GM23248 (cell line): ENCODE measurements around the gene ZCCHC24. TPM values are rescaled to one million over a fixed set of nuclear protein-coding genes. Genes with fewer than 3 reads are reported as not detected.

Experiments used
- DNase-seq: peaks from one replicate; pipeline ENCODE4 v3.0.0-alpha.2; 2015
- H2AFZ ChIP-seq: fragments of 200-600 bp; sonication (generic); 2 replicates; pipeline ENCODE4 v1.6.1; 2016; ENCODE audit warnings: antibody characterized with exemption
- H3F3A ChIP-seq: fragments of 200-600 bp; sonication (generic); 2 replicates; pipeline ENCODE4 v1.6.1; 2016; ENCODE audit warnings: mild to moderate bottlenecking, antibody characterized with exemption, mixed run types; ENCODE audit not compliant: insufficient read depth
- H3K27ac ChIP-seq: fragments of 200-600 bp; sonication (generic); 2 replicates; pipeline ENCODE4 v1.5.1; 2016; ENCODE audit warnings: mild to moderate bottlenecking
- H3K27me3 ChIP-seq: fragments of 200-600 bp; sonication (generic); replicated peaks from 2 replicates; pipeline ENCODE4 v1.6.1; 2016; ENCODE audit warnings: mild to moderate bottlenecking; ENCODE audit not compliant: insufficient read depth
- H3K36me3 ChIP-seq: fragments of 200-600 bp; sonication (generic); 2 replicates; pipeline ENCODE4 v1.6.1; 2016; ENCODE audit warnings: low read depth, mild to moderate bottlenecking
- H3K4me1 ChIP-seq: fragments of 200-600 bp; sonication (generic); 2 replicates; pipeline ENCODE4 v1.6.1; 2016; ENCODE audit warnings: mild to moderate bottlenecking; ENCODE audit not compliant: insufficient read depth
- H3K4me2 ChIP-seq: fragments of 200-600 bp; sonication (generic); one replicate; pipeline ENCODE4 v1.6.1; 2016; ENCODE audit warnings: mild to moderate bottlenecking; ENCODE audit not compliant: unreplicated experiment
- H3K4me3 ChIP-seq: fragments of 200-600 bp; sonication (generic); 2 replicates; pipeline ENCODE4 v1.5.1; 2016; ENCODE audit warnings: mild to moderate bottlenecking
- H3K79me2 ChIP-seq: fragments of 200-600 bp; sonication (generic); 2 replicates; pipeline ENCODE4 v1.6.1; 2016; ENCODE audit warnings: mild to moderate bottlenecking; ENCODE audit not compliant: insufficient read depth
- H3K9ac ChIP-seq: fragments of 200-600 bp; sonication (generic); 2 replicates; pipeline ENCODE4 v1.6.1; 2016; ENCODE audit warnings: mild to moderate bottlenecking
- H3K9me2 ChIP-seq: fragments of 200-600 bp; sonication (generic); 2 replicates; pipeline ENCODE4 v1.6.1; 2016; ENCODE audit warnings: mixed run types, mild to moderate bottlenecking, moderate library complexity; ENCODE audit not compliant: insufficient read depth
- H3K9me3 ChIP-seq: fragments of 200-600 bp; sonication (generic); one replicate; pipeline ENCODE4 v1.6.1; 2017; ENCODE audit warnings: low read depth
- H4K20me1 ChIP-seq: fragments of 200-600 bp; sonication (generic); 2 replicates; pipeline ENCODE4 v1.6.0; 2016; ENCODE audit not compliant: insufficient read depth
- EZH2 ChIP-seq: fragments of 200-600 bp; sonication (generic); IDR thresholded peaks from 2 replicates; pipeline ENCODE4 v1.6.1; 2018; ENCODE audit warnings: antibody characterized with exemption, mild to moderate bottlenecking; ENCODE audit not compliant: insufficient read depth, poor library complexity, severe bottlenecking
- EZH2phosphoT487 ChIP-seq: fragments of 200-600 bp; sonication (generic); IDR thresholded peaks from 2 replicates; pipeline ENCODE4 v1.6.1; 2018; ENCODE audit warnings: antibody characterized with exemption, moderate library complexity, mild to moderate bottlenecking, low read depth; ENCODE audit not compliant: insufficient read depth
- WGBS, 2 experiments: methylation state at CpG; one replicate each; pipeline ENCODE4 v1.1.6; 2015 to 2017; ENCODE audit warnings: low lambda C conversion rate in 2 of 2, low coverage in 1 of 2; ENCODE audit errors: missing lambda C conversion rate in 2 of 2; 5-methylcytosine and 5-hydroxymethylcytosine counted together
- in situ Hi-C: fragments of 300-500 bp; cut with MboI; formaldehyde crosslinking; loops from 2 replicates; pipeline ENCODE4 v1.15.0; 2020
- polyA plus RNA-seq: library from polyadenylated mRNA; unstranded; fragments of >200 nt; fragmentation: Nextera tagmentation; extraction: Ambion mirVana; gene quantifications from 2 replicates; pipeline ENCODE4 v1.2.1, GENCODE V29; 2016
- total RNA-seq: library from RNA; depleted of rRNA; stranded (reverse); fragments of >200 nt; shearing (Covaris generic); gene quantifications from 2 replicates; pipeline ENCODE4 v1.2.3, GENCODE V29; 2014

ZCCHC24 gene
- total and polyA plus RNA-seq, 2 experiments from 2014 or later: 29.3 to 30.3 TPM

DNA sequence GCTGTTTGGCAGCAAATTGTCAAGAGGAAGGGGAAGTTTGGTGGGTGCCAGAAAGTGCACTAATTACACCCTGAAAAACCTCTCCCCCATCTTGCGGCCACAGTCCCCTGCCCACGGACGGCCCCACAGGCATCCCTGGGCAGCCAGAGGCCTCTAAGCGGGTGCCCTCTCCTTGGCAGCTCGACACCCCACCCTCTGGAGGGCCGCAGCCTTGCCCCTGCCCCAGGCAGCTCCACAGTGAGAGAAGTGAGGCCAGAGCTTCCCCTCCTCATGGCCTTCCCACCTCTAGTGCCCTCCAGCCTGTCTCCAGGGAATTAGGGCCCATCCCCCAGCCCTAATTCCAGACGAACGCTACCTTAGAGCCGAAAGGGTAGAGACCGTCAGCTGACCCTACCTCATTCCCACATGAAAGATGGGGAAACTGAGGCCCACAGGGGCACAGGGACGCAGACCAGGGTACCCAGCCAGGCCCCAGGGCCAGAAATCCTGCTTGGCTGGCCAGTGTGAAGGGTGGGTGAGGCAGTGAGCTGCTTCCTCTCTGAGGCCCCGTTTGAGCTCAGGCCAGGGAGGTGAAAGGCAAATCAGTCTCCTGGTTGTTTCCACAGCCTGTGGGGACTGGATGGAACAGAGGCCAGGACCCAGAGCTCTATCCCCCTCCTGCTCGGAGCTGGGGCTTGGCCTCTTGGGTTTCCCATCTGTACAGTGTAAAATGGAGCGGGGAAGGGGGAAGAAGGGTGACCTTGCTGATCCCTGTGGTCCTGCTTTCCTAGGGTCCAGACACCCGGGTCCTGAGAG lies 10.0 kb downstream of the ZCCHC24 start:
- in situ Hi-C loops: no loop called here
- WGBS, 2 experiments: 19 to 25% methylated on average over 15 of the region's 15 CpGs
- peak overlapping the region; percentile 52 for H3K4me3 ChIP-seq
- peaks cover 3% of the 10 kb centered on the region; the same call in 1 of the 2 replicates for H3K36me3 ChIP-seq
- peaks cover 29% of the 10 kb centered on the region for H3F3A ChIP-seq
- peak overlapping the region; percentile 74 for H3K4me2 ChIP-seq
- no peaks in the 10 kb centered on the region for H4K20me1 ChIP-seq
- peak overlapping the region; percentile 95 for H3K27ac ChIP-seq
- TF ChIP-seq EZH2 (no peak), EZH2phosphoT487 (no peak)
- no peaks in the 10 kb centered on the region for H3K9me2 ChIP-seq
- no peaks in the 10 kb centered on the region for H3K27me3 ChIP-seq
- H3K9ac ChIP-seq: peak overlapping the region; percentile 76
- no peaks in the 10 kb centered on the region for H3K9me3 ChIP-seq
- H2AFZ ChIP-seq: peak overlapping the region; percentile 40
- peaks cover 77% of the 10 kb centered on the region for H3K4me1 ChIP-seq
- H3K79me2 ChIP-seq: peaks cover 93% of the 10 kb centered on the region
- peak; percentile 57 for DNase-seq

DNA sequence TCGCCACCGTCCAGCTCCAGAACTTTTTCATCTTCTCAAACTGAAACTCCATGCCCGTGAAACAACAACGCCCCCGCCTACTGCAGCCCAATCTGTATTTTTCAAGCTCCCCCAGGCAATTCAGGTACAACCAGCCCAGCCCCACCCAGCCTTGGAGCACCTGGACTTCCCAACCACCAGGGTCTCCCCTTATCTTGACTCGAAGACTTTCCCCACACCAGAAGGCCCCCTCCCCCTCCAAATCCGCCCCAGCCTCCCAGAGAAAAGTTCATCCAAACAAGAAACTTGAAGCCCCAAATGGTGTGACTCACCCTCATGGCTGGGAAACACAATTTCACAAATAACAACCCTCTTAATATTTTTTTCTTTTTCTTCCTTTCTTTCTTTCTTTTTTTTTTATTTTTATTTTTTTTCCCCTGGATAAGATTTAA lies 10.6 kb downstream of the ZCCHC24 start:
- H3K4me1 ChIP-seq: peaks cover 75% of the 10 kb centered on the region
- peak overlapping the region; percentile 76 for H3K9ac ChIP-seq
- peaks cover 87% of the 10 kb centered on the region for H3K79me2 ChIP-seq
- no peaks in the 10 kb centered on the region for H3K27me3 ChIP-seq
- no peaks in the 10 kb centered on the region for H3K9me2 ChIP-seq
- peaks cover 25% of the 10 kb centered on the region for H3F3A ChIP-seq
- no peak for TF ChIP-seq EZH2
- no peak for TF ChIP-seq EZH2phosphoT487
- peak; percentile 86 for DNase-seq
- H2AFZ ChIP-seq: peak overlapping the region; percentile 40
- no peaks in the 10 kb centered on the region for H4K20me1 ChIP-seq
- H3K9me3 ChIP-seq: no peaks in the 10 kb centered on the region
- peaks cover 4% of the 10 kb centered on the region; the same call in 1 of the 2 replicates for H3K36me3 ChIP-seq
- H3K4me2 ChIP-seq: peak overlapping the region; percentile 74
- in situ Hi-C loops: no loop called here
- H3K4me3 ChIP-seq: peak overlapping the region; percentile 52
- WGBS, 2 experiments: 4% methylated on average over 7 of the region's 7 CpGs
- H3K27ac ChIP-seq: peak overlapping the region; percentile 95

DNA sequence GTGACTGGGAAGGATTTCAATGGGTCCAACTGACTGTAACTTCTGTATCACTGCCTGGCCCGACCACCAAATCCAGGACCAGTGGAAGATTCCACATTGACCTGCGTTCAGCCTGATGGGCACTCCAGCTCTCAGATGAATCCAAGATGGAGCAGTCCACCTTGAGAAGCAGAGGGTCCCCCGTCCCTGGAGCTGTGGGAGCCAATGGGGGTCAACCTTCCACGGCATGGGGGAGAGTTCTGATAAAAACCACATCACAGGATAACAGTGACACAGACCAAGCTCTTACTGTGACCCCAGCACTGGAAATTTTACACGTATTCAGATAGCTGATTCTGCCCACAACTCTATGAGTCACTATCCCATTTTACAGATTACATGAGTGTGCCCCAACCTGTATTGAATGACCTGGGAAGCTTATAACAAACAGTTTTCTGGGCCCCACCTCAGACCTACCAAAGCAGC lies 11.2 kb downstream of the ZCCHC24 start:
- H3K4me3 ChIP-seq: peak overlapping the region; percentile 52
- peaks cover 24% of the 10 kb centered on the region for H3F3A ChIP-seq
- H3K9me2 ChIP-seq: no peaks in the 10 kb centered on the region
- peak overlapping the region; percentile 40; the same call in 1 of the 2 replicates for H2AFZ ChIP-seq
- in situ Hi-C loops: no loop called here
- 41% methylated on average over 5 of the region's 5 CpGs for WGBS, 2 experiments
- no peaks in the 10 kb centered on the region for H3K27me3 ChIP-seq
- H3K4me1 ChIP-seq: peaks cover 75% of the 10 kb centered on the region
- peak overlapping the region; percentile 76 for H3K9ac ChIP-seq
- DNase-seq: peak; percentile 68
- peak overlapping the region; percentile 95 for H3K27ac ChIP-seq
- H3K79me2 ChIP-seq: peaks cover 81% of the 10 kb centered on the region
- TF ChIP-seq EZH2phosphoT487: no peak
- TF ChIP-seq EZH2: no peak
- peak overlapping the region; percentile 74 for H3K4me2 ChIP-seq
- H3K36me3 ChIP-seq: peaks cover 8% of the 10 kb centered on the region; the same call in 1 of the 2 replicates
- no peaks in the 10 kb centered on the region for H3K9me3 ChIP-seq
- no peaks in the 10 kb centered on the region for H4K20me1 ChIP-seq

DNA sequence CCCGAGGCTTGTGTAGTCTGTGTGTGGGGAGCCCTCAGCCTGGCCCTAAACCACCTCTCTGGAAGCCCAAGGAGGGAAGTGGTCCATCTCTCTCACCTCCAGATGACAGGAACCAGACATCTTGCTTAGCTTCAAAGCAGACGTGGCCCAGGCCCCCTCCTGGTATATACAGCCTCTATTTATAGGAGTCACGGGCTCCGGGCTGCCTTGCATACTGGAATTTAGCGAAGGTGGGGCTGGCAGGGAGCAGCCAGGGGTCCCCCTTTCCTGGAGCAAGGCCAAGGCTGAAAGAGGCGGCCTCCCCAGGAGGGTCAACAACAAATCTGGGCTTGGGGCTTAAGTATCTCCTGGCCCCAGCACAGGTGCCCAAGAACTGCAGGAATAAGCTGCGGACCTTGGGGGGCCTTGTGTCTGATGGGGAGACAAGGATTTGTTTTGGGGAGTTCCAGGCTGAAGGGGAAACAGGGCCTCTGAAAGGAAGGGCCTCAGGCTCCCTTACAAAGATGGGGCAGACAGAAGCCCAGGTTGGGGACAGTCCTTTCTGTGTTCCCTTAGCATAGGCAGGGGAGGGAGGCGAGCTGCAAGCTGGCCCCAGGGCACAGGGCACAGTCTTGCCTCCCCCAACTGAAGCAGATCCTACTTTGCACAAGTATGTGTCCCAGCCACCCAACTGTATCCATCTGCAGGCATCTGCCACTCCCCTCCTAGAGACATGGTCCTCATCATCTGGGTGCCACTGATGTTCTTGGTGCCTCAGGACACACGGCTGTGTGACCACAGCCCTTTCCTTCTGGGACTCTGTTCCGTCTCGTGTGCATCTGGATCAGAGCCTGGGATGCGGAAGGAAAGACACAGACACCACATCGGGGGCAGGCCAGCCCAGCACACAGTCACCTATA lies 11.9 kb downstream of the ZCCHC24 start:
- peak overlapping the region; percentile 95 for H3K27ac ChIP-seq
- peak overlapping the region; percentile 76 for H3K9ac ChIP-seq
- no peaks in the 10 kb centered on the region for H3K9me3 ChIP-seq
- H3K79me2 ChIP-seq: peaks cover 81% of the 10 kb centered on the region
- peaks cover 14% of the 10 kb centered on the region for H3K36me3 ChIP-seq
- WGBS, 2 experiments: 66 to 67% methylated on average over 13 of the region's 13 CpGs
- H3K27me3 ChIP-seq: no peaks in the 10 kb centered on the region
- TF ChIP-seq EZH2 (no peak), EZH2phosphoT487 (no peak)
- DNase-seq: no peak
- H3K4me3 ChIP-seq: no peak overlapping the region
- no peaks in the 10 kb centered on the region for H4K20me1 ChIP-seq
- H3K4me2 ChIP-seq: peak overlapping the region; percentile 74
- peaks cover 24% of the 10 kb centered on the region for H3F3A ChIP-seq
- no peaks in the 10 kb centered on the region for H3K9me2 ChIP-seq
- peaks cover 73% of the 10 kb centered on the region for H3K4me1 ChIP-seq
- H2AFZ ChIP-seq: no peak overlapping the region
- in situ Hi-C loops: no loop called here
